ENCODE results near the gene MKRN2.

DNA sequence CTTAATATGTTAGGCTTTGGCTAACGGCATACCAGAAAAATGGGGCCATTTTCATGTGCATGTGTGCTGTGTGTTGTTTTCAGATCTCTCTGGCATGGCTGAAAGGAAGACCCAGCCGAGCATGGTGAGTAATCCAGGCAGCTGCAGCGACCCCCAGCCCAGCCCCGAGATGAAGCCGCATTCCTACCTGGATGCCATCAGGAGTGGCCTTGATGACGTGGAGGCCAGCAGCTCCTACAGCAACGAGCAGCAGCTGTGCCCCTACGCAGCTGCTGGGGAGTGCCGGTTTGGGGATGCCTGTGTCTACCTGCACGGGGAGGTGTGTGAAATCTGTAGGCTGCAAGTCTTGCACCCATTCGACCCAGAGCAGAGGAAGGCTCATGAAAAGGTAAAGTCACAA, 15.1 kb downstream of the MKRN2 start:
- TF ChIP-seq, protein P1, sequence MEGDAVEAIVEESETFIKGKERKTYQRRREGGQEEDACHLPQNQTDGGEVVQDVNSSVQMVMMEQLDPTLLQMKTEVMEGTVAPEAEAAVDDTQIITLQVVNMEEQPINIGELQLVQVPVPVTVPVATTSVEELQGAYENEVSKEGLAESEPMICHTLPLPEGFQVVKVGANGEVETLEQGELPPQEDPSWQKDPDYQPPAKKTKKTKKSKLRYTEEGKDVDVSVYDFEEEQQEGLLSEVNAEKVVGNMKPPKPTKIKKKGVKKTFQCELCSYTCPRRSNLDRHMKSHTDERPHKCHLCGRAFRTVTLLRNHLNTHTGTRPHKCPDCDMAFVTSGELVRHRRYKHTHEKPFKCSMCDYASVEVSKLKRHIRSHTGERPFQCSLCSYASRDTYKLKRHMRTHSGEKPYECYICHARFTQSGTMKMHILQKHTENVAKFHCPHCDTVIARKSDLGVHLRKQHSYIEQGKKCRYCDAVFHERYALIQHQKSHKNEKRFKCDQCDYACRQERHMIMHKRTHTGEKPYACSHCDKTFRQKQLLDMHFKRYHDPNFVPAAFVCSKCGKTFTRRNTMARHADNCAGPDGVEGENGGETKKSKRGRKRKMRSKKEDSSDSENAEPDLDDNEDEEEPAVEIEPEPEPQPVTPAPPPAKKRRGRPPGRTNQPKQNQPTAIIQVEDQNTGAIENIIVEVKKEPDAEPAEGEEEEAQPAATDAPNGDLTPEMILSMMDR (conservative IDR thresholded peaks at IDR 0.05), result no peak
- no peak for TF ChIP-seq ZFX (IDR thresholded peaks at IDR 0.05)
